ENCODE results near the gene ZNF488.
A peak's percentile ranks its signal among the peaks of the same experiment; 100 is the strongest.

Gene ZNF488

DNA sequence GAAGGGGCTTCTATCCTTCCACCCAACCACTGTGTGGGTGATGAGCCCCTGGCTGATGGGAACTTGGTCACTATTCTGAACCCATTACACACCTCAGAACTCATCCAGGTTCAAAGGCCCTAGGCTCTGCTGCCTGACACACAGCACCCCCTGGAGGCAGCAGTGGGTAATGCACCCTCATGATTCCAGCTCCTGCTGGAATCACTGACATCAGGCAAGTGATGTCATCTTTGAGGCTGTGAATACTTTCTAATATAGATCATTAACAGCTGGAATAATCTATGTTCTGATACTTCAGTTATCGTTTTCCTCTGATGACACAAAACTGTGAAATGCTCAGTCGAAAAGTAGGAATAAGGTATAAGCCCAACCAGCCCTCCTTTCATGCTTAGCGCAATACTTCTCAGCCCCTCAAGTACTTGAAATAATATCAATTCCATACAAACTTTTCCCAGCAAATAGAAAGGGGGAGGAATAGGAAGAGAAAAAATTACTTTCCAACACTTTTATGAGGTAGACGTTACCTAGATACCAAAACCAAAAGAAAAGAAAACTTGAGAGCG is 43.4 kb downstream of the ZNF488 start:
- Histone ChIP-seq H3K27me3 (ENCODE audit: control insufficient read depth, insufficient read depth, low read length) (no peaks in the 10 kb centered on the region), H3K4me1 (no peaks in the 10 kb centered on the region), H3K4me2 (ENCODE audit: low read length) (no peak overlapping the region), H3K9ac (no peak overlapping the region), H3K36me3 (ENCODE audit: control insufficient read depth, insufficient read depth, low read length) (no peaks in the 10 kb centered on the region), H3K4me3 (ENCODE audit: low read depth, low read length) (no peak overlapping the region), H3K27ac (no peak overlapping the region), H3K9me3 (ENCODE audit: control insufficient read depth, low read length) (no peaks in the 10 kb centered on the region), H2AFZ (no peak overlapping the region), H3K79me2 (no peaks in the 10 kb centered on the region)
- TF ChIP-seq, protein P1, sequence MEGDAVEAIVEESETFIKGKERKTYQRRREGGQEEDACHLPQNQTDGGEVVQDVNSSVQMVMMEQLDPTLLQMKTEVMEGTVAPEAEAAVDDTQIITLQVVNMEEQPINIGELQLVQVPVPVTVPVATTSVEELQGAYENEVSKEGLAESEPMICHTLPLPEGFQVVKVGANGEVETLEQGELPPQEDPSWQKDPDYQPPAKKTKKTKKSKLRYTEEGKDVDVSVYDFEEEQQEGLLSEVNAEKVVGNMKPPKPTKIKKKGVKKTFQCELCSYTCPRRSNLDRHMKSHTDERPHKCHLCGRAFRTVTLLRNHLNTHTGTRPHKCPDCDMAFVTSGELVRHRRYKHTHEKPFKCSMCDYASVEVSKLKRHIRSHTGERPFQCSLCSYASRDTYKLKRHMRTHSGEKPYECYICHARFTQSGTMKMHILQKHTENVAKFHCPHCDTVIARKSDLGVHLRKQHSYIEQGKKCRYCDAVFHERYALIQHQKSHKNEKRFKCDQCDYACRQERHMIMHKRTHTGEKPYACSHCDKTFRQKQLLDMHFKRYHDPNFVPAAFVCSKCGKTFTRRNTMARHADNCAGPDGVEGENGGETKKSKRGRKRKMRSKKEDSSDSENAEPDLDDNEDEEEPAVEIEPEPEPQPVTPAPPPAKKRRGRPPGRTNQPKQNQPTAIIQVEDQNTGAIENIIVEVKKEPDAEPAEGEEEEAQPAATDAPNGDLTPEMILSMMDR (IDR thresholded peaks at IDR 0.05), result peak; percentile 85

DNA sequence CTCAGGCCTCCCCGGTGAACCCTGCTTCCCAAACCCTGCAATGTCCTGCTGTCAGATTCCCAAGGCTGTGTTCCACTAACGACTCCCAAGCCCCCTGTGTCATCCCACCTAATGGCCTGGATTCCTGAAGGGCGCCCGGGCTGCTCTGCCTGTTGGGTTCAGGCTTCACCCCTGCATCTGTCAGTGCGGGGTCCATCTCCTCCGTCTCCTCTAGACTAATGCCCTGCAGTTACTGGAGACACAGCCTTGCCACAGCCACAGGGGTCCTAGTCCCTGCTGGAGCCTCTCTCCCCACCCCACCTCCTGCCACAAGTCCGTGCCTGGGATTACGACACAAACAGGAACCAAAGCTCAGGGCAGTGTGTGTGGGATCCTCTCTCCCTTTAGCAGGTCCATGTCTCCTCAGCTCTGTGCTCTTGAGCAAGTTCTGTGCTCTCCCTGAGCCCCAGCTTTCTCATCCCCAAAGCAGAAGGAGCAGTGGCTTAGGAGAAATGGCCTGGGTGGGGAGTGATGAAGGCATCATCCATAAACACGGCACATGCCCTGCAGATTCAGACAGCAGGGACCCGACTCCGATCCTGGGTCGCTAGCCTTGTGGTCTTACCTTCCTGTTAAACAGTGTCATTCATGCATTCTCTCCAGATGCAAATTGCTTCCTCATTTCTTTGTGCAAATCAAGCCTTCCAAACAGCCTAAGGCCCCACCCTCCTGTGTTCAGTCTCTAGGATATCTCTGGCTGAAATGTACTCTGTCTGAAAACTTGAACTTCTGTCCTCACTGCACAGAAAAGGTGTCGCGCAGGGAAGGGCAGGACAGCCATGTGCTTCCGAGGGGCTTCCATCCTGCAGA is 44.1 kb downstream of the ZNF488 start:
- no peak overlapping the region for H3K4me2 ChIP-seq (ENCODE audit: low read length)
- H3K36me3 ChIP-seq (ENCODE audit: control insufficient read depth, insufficient read depth, low read length), result no peaks in the 10 kb centered on the region
- H3K27ac ChIP-seq, result no peak overlapping the region
- TF ChIP-seq, protein P1 (IDR thresholded peaks at IDR 0.05), result no peak
- no peak overlapping the region for H3K4me3 ChIP-seq (ENCODE audit: low read depth, low read length)
- H3K4me1 ChIP-seq, result no peaks in the 10 kb centered on the region
- H3K9ac ChIP-seq, result no peak overlapping the region
- H3K79me2 ChIP-seq, result no peaks in the 10 kb centered on the region
- H3K9me3 ChIP-seq (ENCODE audit: control insufficient read depth, low read length), result no peaks in the 10 kb centered on the region
- no peaks in the 10 kb centered on the region for H3K27me3 ChIP-seq (ENCODE audit: control insufficient read depth, insufficient read depth, low read length)
- H2AFZ ChIP-seq, result no peak overlapping the region

- Histone ChIP-seq H3K27ac (no peak overlapping the region), H3K79me2 (no peaks in the 10 kb centered on the region), H2AFZ (no peak overlapping the region), H3K4me2 (ENCODE audit: low read length) (no peak overlapping the region), H3K4me3 (ENCODE audit: low read depth, low read length) (no peak overlapping the region), H3K9ac (no peak overlapping the region), H3K36me3 (ENCODE audit: control insufficient read depth, insufficient read depth, low read length) (no peaks in the 10 kb centered on the region), H3K4me1 (no peaks in the 10 kb centered on the region), H3K27me3 (ENCODE audit: control insufficient read depth, insufficient read depth, low read length) (no peaks in the 10 kb centered on the region), H3K9me3 (ENCODE audit: control insufficient read depth, low read length) (no peaks in the 10 kb centered on the region)
- TF ChIP-seq, protein P1 (IDR thresholded peaks at IDR 0.05), result no peak
Measured at GRCh38 chr10:47339186-47339735, 44.8 kb downstream of the ZNF488 start.

DNA sequence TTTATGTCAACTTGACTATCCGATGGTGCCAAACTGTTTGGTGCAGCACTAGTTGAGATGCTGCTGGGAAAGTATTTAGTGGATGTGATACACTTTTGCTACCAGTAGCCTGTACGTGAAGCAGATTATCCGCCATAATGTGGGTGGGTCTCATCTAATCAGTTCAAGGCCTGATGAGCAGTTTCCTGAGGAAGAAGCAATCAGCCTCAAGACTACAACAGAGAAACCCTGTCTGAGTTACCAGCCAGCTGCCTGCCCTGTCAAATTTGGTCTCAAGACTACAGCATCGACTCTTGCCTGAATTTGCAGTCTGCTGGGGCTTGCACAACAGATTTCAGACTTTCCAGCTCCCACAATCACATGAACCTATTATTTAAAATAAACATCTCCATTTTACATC is 46.8 kb downstream of the ZNF488 start:
- Histone ChIP-seq H3K27ac (no peak overlapping the region), H3K4me3 (ENCODE audit: low read depth, low read length) (no peak overlapping the region)
- TF ChIP-seq, protein P1 (IDR thresholded peaks at IDR 0.05), result no peak

More for the DNA sequence above, 46.8 kb downstream of the ZNF488 start:
- no peaks in the 10 kb centered on the region for H3K36me3 ChIP-seq (ENCODE audit: control insufficient read depth, insufficient read depth, low read length)
- no peaks in the 10 kb centered on the region for H3K27me3 ChIP-seq (ENCODE audit: control insufficient read depth, insufficient read depth, low read length)
- no peaks in the 10 kb centered on the region for H3K9me3 ChIP-seq (ENCODE audit: control insufficient read depth, low read length)
- H3K4me1 ChIP-seq, result no peaks in the 10 kb centered on the region
- H2AFZ ChIP-seq, result no peak overlapping the region
- H3K79me2 ChIP-seq, result no peaks in the 10 kb centered on the region
- no peak overlapping the region for H3K9ac ChIP-seq
- H3K4me2 ChIP-seq (ENCODE audit: low read length), result no peak overlapping the region

Data from parathyroid adenoma (tissue), 2 donors.